Stimulated activated CD8-positive, alpha-beta memory T cell treated with anti-CD3 and anti-CD28 coated beads, Interleukin-4, amount 100 ng/mL, for 4 hours (primary cell): ENCODE measurements around the gene PACSIN1.

Experiments used
- DNase-seq, 2 donors: peaks; one replicate each; pipeline ENCODE4 v3.0.0-alpha.2; 2020; ENCODE audit warnings: low read depth in 2 of 2, low spot score in 1 of 2

PACSIN1 gene

DNA sequence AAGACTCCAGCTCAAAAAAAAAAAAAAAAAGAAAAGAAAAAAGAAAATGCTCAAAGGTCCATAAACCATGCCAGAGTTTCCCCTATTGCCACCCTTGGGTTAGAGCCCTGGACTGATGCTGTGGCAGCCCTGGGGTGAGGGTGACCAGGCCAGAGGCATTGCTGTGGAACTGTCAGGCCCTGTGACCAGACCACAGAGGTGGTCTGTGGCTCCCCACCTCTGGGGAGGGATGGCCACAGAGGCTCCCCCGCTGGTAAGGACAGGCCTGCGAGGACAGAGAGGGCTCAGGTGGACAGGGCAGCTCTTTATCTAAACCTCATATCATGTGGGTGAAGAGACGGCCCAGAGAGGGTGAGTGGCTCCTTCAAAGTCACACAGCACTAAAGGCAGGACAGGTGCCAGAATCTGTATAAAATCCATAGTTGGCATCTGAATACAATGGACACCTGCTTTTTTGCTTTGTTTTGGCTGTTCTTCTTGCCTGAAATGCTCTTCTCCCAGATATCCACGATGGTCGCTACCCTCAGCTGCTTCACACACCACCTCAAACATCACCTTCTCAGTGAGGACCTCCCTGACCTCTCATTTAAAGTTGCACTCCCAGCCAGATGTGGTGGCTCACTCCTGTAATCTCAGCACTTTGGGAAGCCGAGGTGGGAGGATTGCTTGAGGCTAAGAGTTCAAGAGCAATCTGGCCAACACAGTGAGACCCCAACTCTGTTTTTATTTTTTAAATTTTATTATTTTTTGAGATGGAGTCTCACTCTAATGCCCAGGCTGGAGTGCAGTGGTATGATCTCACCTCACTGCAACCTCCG, 112.8 kb downstream of the PACSIN1 start:
- no peak for DNase-seq

DNA sequence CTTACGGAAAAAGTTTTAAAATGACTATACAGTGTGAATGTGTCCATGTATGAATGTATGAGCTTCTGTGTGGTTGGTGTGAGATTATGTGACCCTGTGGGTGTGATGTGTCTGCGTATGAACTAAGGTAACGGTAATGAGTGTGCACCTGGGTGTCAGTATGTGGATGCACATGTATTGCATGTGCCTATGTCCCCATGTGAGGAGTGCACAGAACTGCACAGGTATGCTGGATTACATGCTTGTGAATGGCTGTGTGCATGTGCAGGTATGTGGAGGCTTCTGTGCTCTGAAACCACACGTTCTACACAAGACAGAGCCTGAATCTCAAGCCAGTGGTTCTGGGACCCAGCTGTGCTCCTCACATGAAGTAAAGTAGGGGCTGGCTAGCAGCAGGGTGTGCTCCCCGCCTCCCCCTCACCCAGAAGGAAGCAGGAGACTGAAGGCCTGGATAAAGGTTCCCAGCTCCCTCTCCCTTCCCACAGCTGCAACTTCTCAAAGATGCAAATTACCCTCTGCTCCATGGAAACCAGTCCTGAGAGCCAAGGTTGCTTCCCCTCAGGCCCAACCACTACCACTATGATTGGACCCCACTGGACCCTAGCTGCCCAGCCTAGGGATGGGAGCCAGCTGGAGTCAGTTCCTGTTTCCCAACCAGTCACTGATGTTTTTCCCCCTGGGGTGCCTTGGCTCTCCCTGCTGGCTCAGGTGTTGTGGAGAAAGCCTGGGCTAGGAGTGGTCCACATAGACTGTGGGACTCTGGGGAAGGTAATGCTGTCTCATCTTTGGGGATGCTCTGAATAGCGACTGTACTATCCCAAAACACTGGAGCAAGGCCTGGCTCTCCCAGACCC, 115.1 kb downstream of the PACSIN1 start:
- DNase-seq, result no peak

DNA sequence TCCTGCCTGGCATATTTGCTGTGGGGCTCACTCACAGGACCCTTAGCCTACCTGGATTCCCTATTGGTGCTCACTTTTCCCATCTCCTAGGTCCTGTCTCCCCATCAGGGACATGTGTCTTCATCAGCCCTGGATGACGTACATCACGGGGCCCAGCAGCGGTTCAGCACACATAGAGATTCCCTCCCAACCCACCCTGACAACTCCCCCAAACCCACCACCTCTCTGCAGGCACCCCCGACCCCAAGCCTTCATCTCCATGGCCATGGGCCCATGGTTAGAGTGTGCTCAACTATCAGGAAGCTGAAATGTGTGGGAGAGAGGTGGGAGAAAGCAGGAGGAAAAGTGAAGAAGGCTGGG, 115.7 kb downstream of the PACSIN1 start:
- DNase-seq, result no peak

DNA sequence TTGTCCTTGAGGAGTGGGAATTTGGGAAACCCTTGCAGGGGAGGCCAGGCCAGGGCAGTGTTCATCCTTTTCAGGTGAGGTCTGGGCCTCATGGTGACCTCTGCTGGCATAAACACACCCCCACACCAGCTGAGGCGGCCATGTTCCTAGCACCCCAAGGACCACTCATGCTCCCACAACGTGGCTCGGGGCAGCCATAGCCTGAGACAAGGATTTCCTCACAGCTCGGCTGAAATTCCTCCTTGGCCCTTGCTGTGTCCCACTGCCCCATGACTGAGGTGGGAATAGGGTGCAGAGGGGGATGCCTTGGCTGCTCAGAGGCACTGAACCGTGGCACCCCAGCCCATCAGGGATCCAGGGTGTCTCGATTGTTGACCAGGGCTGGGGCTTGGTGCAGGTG, 117.6 kb downstream of the PACSIN1 start:
- DNase-seq, result no peak

DNA sequence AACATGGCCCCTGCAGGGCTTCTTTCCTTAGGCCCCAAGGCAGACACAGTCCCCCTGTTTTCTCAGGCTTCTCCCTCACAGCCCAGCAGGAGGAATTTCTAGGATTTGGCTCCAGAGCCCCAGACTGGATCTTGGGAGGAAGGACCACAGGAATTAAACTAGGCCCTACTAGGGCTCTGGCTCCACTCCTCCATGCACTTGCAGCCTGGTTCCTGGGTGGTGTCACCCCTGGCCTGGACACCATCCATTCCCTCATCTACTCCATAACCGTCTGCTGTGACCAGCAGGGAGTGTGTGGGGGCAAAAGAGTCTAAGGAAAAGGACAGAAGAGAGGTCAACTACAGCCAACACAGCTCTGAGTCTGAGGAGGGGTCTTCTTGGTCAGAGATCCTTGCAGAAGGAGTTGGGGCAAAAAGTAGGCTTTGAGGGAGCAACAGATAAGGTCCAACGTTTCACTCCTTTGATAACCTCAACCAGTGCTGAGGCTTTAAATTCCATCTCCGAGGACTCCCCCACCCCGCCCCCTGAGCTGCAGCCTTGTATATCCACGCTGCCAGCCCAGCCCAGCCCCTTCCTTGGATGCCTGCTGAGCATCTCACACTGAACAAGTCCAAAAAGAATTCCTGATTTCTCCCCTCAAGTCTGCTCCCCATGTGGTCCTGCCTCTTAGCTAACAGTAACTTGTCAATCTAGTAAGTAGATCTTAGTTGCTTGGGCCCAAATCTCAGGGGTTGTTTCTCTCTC, 118.2 kb downstream of the PACSIN1 start:
- DNase-seq, result no peak

DNA sequence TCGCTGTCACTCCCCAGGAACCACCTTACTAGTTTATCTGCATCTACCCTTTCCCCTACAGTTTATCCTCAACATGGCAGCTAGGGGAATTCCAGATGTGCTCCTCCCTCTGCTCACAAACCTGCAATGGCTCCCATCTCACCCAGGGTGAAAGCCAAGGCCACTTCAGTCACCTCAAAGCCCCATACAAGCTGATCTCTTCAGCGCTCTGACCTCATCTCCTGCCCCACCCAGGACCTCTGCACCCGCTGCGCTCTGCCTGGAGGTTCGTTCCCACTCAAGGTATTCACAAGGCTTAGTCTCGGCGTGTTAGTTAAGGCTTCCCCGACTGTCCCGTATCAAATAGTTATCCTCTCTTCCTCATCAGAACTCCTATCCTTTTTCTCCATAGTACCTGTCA, 118.8 kb downstream of the PACSIN1 start:
- DNase-seq, result no peak
